GM23248 (cell line): ENCODE measurements around the gene IFNLR1. TPM values are rescaled to one million over a fixed set of nuclear protein-coding genes. Genes with fewer than 3 reads are reported as not detected.

ENCODE experiments used
- DNase-seq: peaks from one replicate; pipeline ENCODE4 v3.0.0-alpha.2; 2015
- H2AFZ ChIP-seq: fragments of 200-600 bp; sonication (generic); 2 replicates; pipeline ENCODE4 v1.6.1; 2016; ENCODE audit warnings: antibody characterized with exemption
- H3F3A ChIP-seq: fragments of 200-600 bp; sonication (generic); 2 replicates; pipeline ENCODE4 v1.6.1; 2016; ENCODE audit warnings: mild to moderate bottlenecking, antibody characterized with exemption, mixed run types; ENCODE audit not compliant: insufficient read depth
- H3K27ac ChIP-seq: fragments of 200-600 bp; sonication (generic); 2 replicates; pipeline ENCODE4 v1.5.1; 2016; ENCODE audit warnings: mild to moderate bottlenecking
- H3K27me3 ChIP-seq: fragments of 200-600 bp; sonication (generic); replicated peaks from 2 replicates; pipeline ENCODE4 v1.6.1; 2016; ENCODE audit warnings: mild to moderate bottlenecking; ENCODE audit not compliant: insufficient read depth
- H3K36me3 ChIP-seq: fragments of 200-600 bp; sonication (generic); 2 replicates; pipeline ENCODE4 v1.6.1; 2016; ENCODE audit warnings: low read depth, mild to moderate bottlenecking
- H3K4me1 ChIP-seq: fragments of 200-600 bp; sonication (generic); 2 replicates; pipeline ENCODE4 v1.6.1; 2016; ENCODE audit warnings: mild to moderate bottlenecking; ENCODE audit not compliant: insufficient read depth
- H3K4me2 ChIP-seq: fragments of 200-600 bp; sonication (generic); one replicate; pipeline ENCODE4 v1.6.1; 2016; ENCODE audit warnings: mild to moderate bottlenecking; ENCODE audit not compliant: unreplicated experiment
- H3K4me3 ChIP-seq: fragments of 200-600 bp; sonication (generic); 2 replicates; pipeline ENCODE4 v1.5.1; 2016; ENCODE audit warnings: mild to moderate bottlenecking
- H3K79me2 ChIP-seq: fragments of 200-600 bp; sonication (generic); 2 replicates; pipeline ENCODE4 v1.6.1; 2016; ENCODE audit warnings: mild to moderate bottlenecking; ENCODE audit not compliant: insufficient read depth
- H3K9ac ChIP-seq: fragments of 200-600 bp; sonication (generic); 2 replicates; pipeline ENCODE4 v1.6.1; 2016; ENCODE audit warnings: mild to moderate bottlenecking
- H3K9me2 ChIP-seq: fragments of 200-600 bp; sonication (generic); 2 replicates; pipeline ENCODE4 v1.6.1; 2016; ENCODE audit warnings: mixed run types, mild to moderate bottlenecking, moderate library complexity; ENCODE audit not compliant: insufficient read depth
- H3K9me3 ChIP-seq: fragments of 200-600 bp; sonication (generic); one replicate; pipeline ENCODE4 v1.6.1; 2017; ENCODE audit warnings: low read depth
- H4K20me1 ChIP-seq: fragments of 200-600 bp; sonication (generic); 2 replicates; pipeline ENCODE4 v1.6.0; 2016; ENCODE audit not compliant: insufficient read depth
- EZH2 ChIP-seq: fragments of 200-600 bp; sonication (generic); IDR thresholded peaks from 2 replicates; pipeline ENCODE4 v1.6.1; 2018; ENCODE audit warnings: antibody characterized with exemption, mild to moderate bottlenecking; ENCODE audit not compliant: insufficient read depth, poor library complexity, severe bottlenecking
- EZH2phosphoT487 ChIP-seq: fragments of 200-600 bp; sonication (generic); IDR thresholded peaks from 2 replicates; pipeline ENCODE4 v1.6.1; 2018; ENCODE audit warnings: antibody characterized with exemption, moderate library complexity, mild to moderate bottlenecking, low read depth; ENCODE audit not compliant: insufficient read depth
- WGBS, 2 experiments: methylation state at CpG; one replicate each; pipeline ENCODE4 v1.1.6; 2015 to 2017; ENCODE audit warnings: low lambda C conversion rate in 2 of 2, low coverage in 1 of 2; ENCODE audit errors: missing lambda C conversion rate in 2 of 2; 5-methylcytosine and 5-hydroxymethylcytosine counted together
- in situ Hi-C: fragments of 300-500 bp; cut with MboI; formaldehyde crosslinking; loops from 2 replicates; pipeline ENCODE4 v1.15.0; 2020
- polyA plus RNA-seq: library from polyadenylated mRNA; unstranded; fragments of >200 nt; fragmentation: Nextera tagmentation; extraction: Ambion mirVana; gene quantifications from 2 replicates; pipeline ENCODE4 v1.2.1, GENCODE V29; 2016
- total RNA-seq: library from RNA; depleted of rRNA; stranded (reverse); fragments of >200 nt; shearing (Covaris generic); gene quantifications from 2 replicates; pipeline ENCODE4 v1.2.3, GENCODE V29; 2014

The IFNLR1 gene
- total and polyA plus RNA-seq, 2 experiments from 2014 or later: not detected

- H3K9ac ChIP-seq: no peak overlapping the region
- DNase-seq: no peak
- H3K9me2 ChIP-seq: no peaks in the 10 kb centered on the region
- no peak overlapping the region for H3K4me2 ChIP-seq
- H3K27me3 ChIP-seq: no peaks in the 10 kb centered on the region
- peaks cover 14% of the 10 kb centered on the region for H3F3A ChIP-seq
- H4K20me1 ChIP-seq: no peaks in the 10 kb centered on the region
- no peaks in the 10 kb centered on the region for H3K9me3 ChIP-seq
- TF ChIP-seq EZH2phosphoT487 (no peak), EZH2 (no peak)
- in situ Hi-C loops: no loop called here
- no peak overlapping the region for H2AFZ ChIP-seq
- peak overlapping the region; percentile 91; the same call in 1 of the 2 replicates for H3K27ac ChIP-seq
- WGBS, 2 experiments: 84 to 86% methylated on average over 14 to 15 of the region's 15 CpGs
- no peaks in the 10 kb centered on the region for H3K36me3 ChIP-seq
- H3K4me3 ChIP-seq: no peak overlapping the region
- no peaks in the 10 kb centered on the region for H3K79me2 ChIP-seq
- peaks cover 32% of the 10 kb centered on the region for H3K4me1 ChIP-seq
These were observed 77.2 kb downstream of the IFNLR1 start for GRCh38 chr1:24109686-24110475.

GRCh38 chr1:24109166-24109483 is 78.0 kb downstream of the IFNLR1 start:
- H3F3A ChIP-seq: peaks cover 14% of the 10 kb centered on the region
- TF ChIP-seq EZH2: no peak
- no peak for TF ChIP-seq EZH2phosphoT487
- H2AFZ ChIP-seq: no peak overlapping the region
- H3K9me3 ChIP-seq: no peaks in the 10 kb centered on the region
- H4K20me1 ChIP-seq: no peaks in the 10 kb centered on the region
- 5 to 6% methylated on average over 1 of the region's 1 CpG for WGBS, 2 experiments
- peak overlapping the region; percentile 91 for H3K27ac ChIP-seq
- no peaks in the 10 kb centered on the region for H3K9me2 ChIP-seq
- peak overlapping the region; percentile 15; the same call in 1 of the 2 replicates for H3K9ac ChIP-seq
- in situ Hi-C loops: no loop called here
- H3K4me3 ChIP-seq: no peak overlapping the region
- H3K36me3 ChIP-seq: no peaks in the 10 kb centered on the region
- H3K27me3 ChIP-seq: no peaks in the 10 kb centered on the region
- peaks cover 32% of the 10 kb centered on the region for H3K4me1 ChIP-seq
- H3K79me2 ChIP-seq: no peaks in the 10 kb centered on the region
- DNase-seq: no peak
- no peak overlapping the region for H3K4me2 ChIP-seq

GRCh38 chr1:24108334-24109165 is 78.5 kb downstream of the IFNLR1 start:
- Histone ChIP-seq H3K27ac (peak overlapping the region; percentile 91), H3K4me3 (no peak overlapping the region), H3K4me2 (peak overlapping the region; percentile 74), H2AFZ (peak overlapping the region; percentile 81), H3K4me1 (peaks cover 32% of the 10 kb centered on the region), H3K9ac (peak overlapping the region; percentile 78), H4K20me1 (no peaks in the 10 kb centered on the region), H3K9me2 (no peaks in the 10 kb centered on the region), H3K9me3 (no peaks in the 10 kb centered on the region), H3K36me3 (no peaks in the 10 kb centered on the region), H3K79me2 (no peaks in the 10 kb centered on the region), H3K27me3 (no peaks in the 10 kb centered on the region), H3F3A (peaks cover 14% of the 10 kb centered on the region)
- peak; percentile 98 for DNase-seq
- TF ChIP-seq EZH2 (no peak), EZH2phosphoT487 (no peak)
- in situ Hi-C loops: no loop called here
- WGBS, 2 experiments: 25 to 46% methylated on average over 15 to 20 of the region's 22 CpGs

- Histone ChIP-seq H3K9me2 (no peaks in the 10 kb centered on the region), H2AFZ (peak overlapping the region; percentile 81), H3F3A (peaks cover 14% of the 10 kb centered on the region), H3K4me2 (peak overlapping the region; percentile 74), H3K9me3 (no peaks in the 10 kb centered on the region), H3K27ac (peak overlapping the region; percentile 91), H3K4me3 (no peak overlapping the region), H3K4me1 (peaks cover 32% of the 10 kb centered on the region), H3K36me3 (no peaks in the 10 kb centered on the region), H3K27me3 (no peaks in the 10 kb centered on the region), H3K9ac (peak overlapping the region; percentile 78), H3K79me2 (no peaks in the 10 kb centered on the region), H4K20me1 (no peaks in the 10 kb centered on the region)
- WGBS, 2 experiments: 43 to 56% methylated on average over 13 to 18 of the region's 18 CpGs
- DNase-seq: peak; percentile 96
- TF ChIP-seq EZH2 (no peak), EZH2phosphoT487 (no peak)
- in situ Hi-C loops: no loop called here
These were observed 79.5 kb downstream of the IFNLR1 start for GRCh38 chr1:24107462-24108138.
